WTC11 (cell line): ENCODE results near the gene HID1. TPM values are rescaled to one million over a fixed set of nuclear protein-coding genes. Genes with fewer than 3 reads are reported as not detected.

Experiments
- ATAC-seq: fragments of 200-7000 bp; cut with Tn5 transposase; 2 replicates; pipeline ENCODE4 v1.10.0; 2021; ENCODE audit warnings: mild to moderate bottlenecking, moderate library complexity
- CTCF ChIA-PET: fragments of 300-600 bp; sonication (Branson Sonifier 250); formaldehyde crosslinking; loops from one replicate; lab custom pipeline; 2021; ENCODE audit warnings: antibody characterized with exemption; lab: Charles Lee
- POLR2A ChIA-PET: fragments of 350-600 bp; sonication (Branson Sonifier 250); formaldehyde crosslinking; loops from one replicate; lab custom pipeline; 2021; ENCODE audit warnings: antibody characterized with exemption; lab: Charles Lee
- DNase-seq: peaks from one replicate; pipeline ENCODE4 v3.0.0; 2021; ENCODE audit warnings: low spot score
- H3K27ac Mint-ChIP-seq: 2 replicates; pipeline ENCODE4 v1.8.0; 2021; ENCODE audit warnings: mixed read lengths
- H3K27me3 Mint-ChIP-seq: 2 replicates; pipeline ENCODE4 v1.8.0; 2021; ENCODE audit warnings: low read depth, mild to moderate bottlenecking, moderate library complexity, mixed read lengths
- H3K36me3 Mint-ChIP-seq: 2 replicates; pipeline ENCODE4 v1.8.0; 2021; ENCODE audit warnings: mixed read lengths
- H3K4me1 Mint-ChIP-seq: 2 replicates; pipeline ENCODE4 v1.8.0; 2022; ENCODE audit warnings: mixed read lengths
- H3K4me3 Mint-ChIP-seq: 2 replicates; pipeline ENCODE4 v1.8.0; 2021; ENCODE audit warnings: mild to moderate bottlenecking, moderate library complexity, mixed read lengths
- H3K9me3 Mint-ChIP-seq: 2 replicates; pipeline ENCODE4 v1.8.0; 2021; ENCODE audit warnings: mixed read lengths
- AR ChIP-seq: fragments of 250-450 bp; sonication (Bioruptor Pico); IDR thresholded peaks from 2 replicates; pipeline ENCODE4 v1.9.0; 2021; ENCODE audit warnings: mild to moderate bottlenecking
- ATF1 ChIP-seq: sonication (generic); formaldehyde crosslinking; IDR thresholded peaks from 2 replicates; pipeline ENCODE4 v1.8.1; 2023; ENCODE audit warnings: mild to moderate bottlenecking, moderate library complexity, missing genetic modification reagents
- CREM ChIP-seq: sonication (generic); formaldehyde crosslinking; IDR thresholded peaks from 2 replicates; pipeline ENCODE4 v1.8.1; 2022; ENCODE audit warnings: mild to moderate bottlenecking, missing genetic modification reagents, moderate library complexity
- E2F1 ChIP-seq: sonication (generic); formaldehyde crosslinking; IDR thresholded peaks from 2 replicates; pipeline ENCODE4 v1.8.0; 2022; ENCODE audit warnings: mild to moderate bottlenecking, missing genetic modification reagents
- E2F5 ChIP-seq: sonication (generic); formaldehyde crosslinking; IDR thresholded peaks from 2 replicates; pipeline ENCODE4 v1.8.1; 2022; ENCODE audit warnings: mild to moderate bottlenecking, moderate library complexity, missing genetic modification reagents
- ESRRA ChIP-seq: sonication (generic); formaldehyde crosslinking; IDR thresholded peaks from 2 replicates; pipeline ENCODE4 v1.8.1; 2022; ENCODE audit warnings: mild to moderate bottlenecking, missing genetic modification reagents, borderline replicate concordance
- FOXK1 ChIP-seq: sonication (generic); formaldehyde crosslinking; IDR thresholded peaks from 2 replicates; pipeline ENCODE4 v1.8.0; 2022; ENCODE audit warnings: mild to moderate bottlenecking, moderate library complexity, missing genetic modification reagents
- GTF2I ChIP-seq: fragments of 250-450 bp; sonication (Bioruptor Pico); conservative IDR thresholded peaks from 2 replicates; pipeline ENCODE4 v1.4.0; 2021; ENCODE audit warnings: mild to moderate bottlenecking
- JUN ChIP-seq: sonication (generic); formaldehyde crosslinking; IDR thresholded peaks from 2 replicates; pipeline ENCODE4 v1.8.0; 2023; ENCODE audit warnings: mild to moderate bottlenecking, missing genetic modification reagents
- OVOL2 ChIP-seq: fragments of 250-450 bp; sonication (Bioruptor Pico); IDR thresholded peaks from 2 replicates; pipeline ENCODE4 v1.9.0; 2021; ENCODE audit warnings: mild to moderate bottlenecking, borderline replicate concordance
- PREB ChIP-seq: sonication (generic); formaldehyde crosslinking; IDR thresholded peaks from 2 replicates; pipeline ENCODE4 v1.8.1; 2022; ENCODE audit warnings: mild to moderate bottlenecking, missing genetic modification reagents, moderate library complexity, borderline replicate concordance
- PRRX2 ChIP-seq: fragments of 250-450 bp; sonication (Bioruptor Pico); IDR thresholded peaks from 2 replicates; pipeline ENCODE4 v1.8.0; 2021; ENCODE audit warnings: mild to moderate bottlenecking
- RELA ChIP-seq: sonication (generic); formaldehyde crosslinking; IDR thresholded peaks from 2 replicates; pipeline ENCODE4 v1.8.1; 2022; ENCODE audit warnings: missing genetic modification reagents, mild to moderate bottlenecking, borderline replicate concordance
- TEAD1 ChIP-seq: sonication (generic); formaldehyde crosslinking; IDR thresholded peaks from 2 replicates; pipeline ENCODE4 v1.8.0; 2022; ENCODE audit warnings: mild to moderate bottlenecking, missing genetic modification reagents
- ZMAT4 ChIP-seq: fragments of 250-450 bp; sonication (Bioruptor Pico); IDR thresholded peaks from 2 replicates; pipeline ENCODE4 v1.9.0; 2021; ENCODE audit warnings: mild to moderate bottlenecking
- ZNF219 ChIP-seq: sonication (generic); formaldehyde crosslinking; IDR thresholded peaks from 2 replicates; pipeline ENCODE4 v1.8.0; 2023; ENCODE audit warnings: missing genetic modification reagents, mild to moderate bottlenecking, borderline replicate concordance
- ZNF263 ChIP-seq: sonication (generic); formaldehyde crosslinking; IDR thresholded peaks from 2 replicates; pipeline ENCODE4 v1.8.1; 2022; ENCODE audit warnings: low read depth, mild to moderate bottlenecking, moderate library complexity, missing genetic modification reagents
- ZNF396 ChIP-seq: fragments of 250-450 bp; sonication (Bioruptor Pico); IDR thresholded peaks from 2 replicates; pipeline ENCODE4 v1.8.0; 2021; ENCODE audit warnings: mild to moderate bottlenecking, moderate library complexity, borderline replicate concordance
- ZNF512 ChIP-seq: sonication (generic); formaldehyde crosslinking; IDR thresholded peaks from 2 replicates; pipeline ENCODE4 v1.8.1; 2022; ENCODE audit warnings: missing genetic modification reagents, borderline replicate concordance
- total RNA-seq: library from RNA; stranded (reverse); gene quantifications from 3 replicates; pipeline ENCODE4 v1.2.3, GENCODE V29; 2021

The HID1 gene
- total RNA-seq, 1 experiment from 2014 or later: 16.7 TPM

GRCh38 chr17:74922172-74922571 lies 50.4 kb downstream of the HID1 start (continued):
- TF ChIP-seq ZNF263 (CRISPR knock-in tag): no peak

- no peaks in the 10 kb centered on the region for H3K36me3 Mint-ChIP-seq
- H3K27me3 Mint-ChIP-seq: peaks cover 55% of the 10 kb centered on the region
- no peaks in the 10 kb centered on the region for H3K9me3 Mint-ChIP-seq
- CTCF ChIA-PET: interaction anchor here (0.7 to 7.8 kb wide), 5 partner anchors 12 to 42 kb away, joined by 3 to 206 read pairs (median 12); partner anchors contain the start of gene FADS6
- DNase-seq (no peak), ATAC-seq (no peak)
- H3K4me1 Mint-ChIP-seq: peaks cover 13% of the 10 kb centered on the region
- H3K4me3 Mint-ChIP-seq: no peak overlapping the region
- H3K27ac Mint-ChIP-seq: no peak overlapping the region
- POLR2A ChIA-PET: no interaction called here
- TF ChIP-seq PREB (CRISPR knock-in tag): no peak
- TF ChIP-seq CREM (CRISPR knock-in tag): no peak
- TF ChIP-seq TEAD1 (CRISPR knock-in tag): no peak
- TF ChIP-seq OVOL2 (CRISPR knock-in tag): no peak
- TF ChIP-seq GTF2I: no peak
- no peak for TF ChIP-seq E2F5 (CRISPR knock-in tag)
- no peak for TF ChIP-seq JUN
- no peak for TF ChIP-seq FOXK1 (CRISPR knock-in tag)
- TF ChIP-seq AR: no peak
- TF ChIP-seq RELA (CRISPR knock-in tag): no peak
- no peak for TF ChIP-seq ZNF396
- no peak for TF ChIP-seq ZNF512 (CRISPR knock-in tag)
- TF ChIP-seq ZMAT4: no peak
- no peak for TF ChIP-seq PRRX2 (CRISPR knock-in tag)
Observed at GRCh38 chr17:74921769-74922168, 50.8 kb downstream of the HID1 start.

GRCh38 chr17:74921026-74921681 lies 51.4 kb downstream of the HID1 start:
- peaks cover 13% of the 10 kb centered on the region for H3K4me1 Mint-ChIP-seq
- H3K27ac Mint-ChIP-seq: no peak overlapping the region
- peaks cover 49% of the 10 kb centered on the region for H3K27me3 Mint-ChIP-seq
- POLR2A ChIA-PET: no interaction called here
- CTCF ChIA-PET: interaction anchor here (0.6 to 7.8 kb wide), 14 partner anchors 11 to 150 kb away, joined by 3 to 206 read pairs (median 4); partner anchors contain the start of genes FADS6, FDXR, GRIN2C and OTOP3
- H3K36me3 Mint-ChIP-seq: no peaks in the 10 kb centered on the region
- DNase-seq: no peak
- H3K9me3 Mint-ChIP-seq: no peaks in the 10 kb centered on the region
- no peak overlapping the region for H3K4me3 Mint-ChIP-seq
- TF ChIP-seq E2F1 (CRISPR knock-in tag): no peak
- no peak for TF ChIP-seq ZNF219
- no peak for TF ChIP-seq ATF1
- TF ChIP-seq ESRRA (CRISPR knock-in tag): no peak
- ATAC-seq: no peak; the same call in 1 of the 2 replicates
